ENCODE results near the gene IL17D. TPM values are rescaled to one million over a fixed set of nuclear protein-coding genes. Genes with fewer than 3 reads are reported as not detected.

The IL17D gene
- total and polyA plus RNA-seq, 10 of the 15 experiments (the other 5 are each of a cell fraction or from before 2014, with no cell fraction given): 0.03 to 1.6 (median 0.33) TPM

DNA sequence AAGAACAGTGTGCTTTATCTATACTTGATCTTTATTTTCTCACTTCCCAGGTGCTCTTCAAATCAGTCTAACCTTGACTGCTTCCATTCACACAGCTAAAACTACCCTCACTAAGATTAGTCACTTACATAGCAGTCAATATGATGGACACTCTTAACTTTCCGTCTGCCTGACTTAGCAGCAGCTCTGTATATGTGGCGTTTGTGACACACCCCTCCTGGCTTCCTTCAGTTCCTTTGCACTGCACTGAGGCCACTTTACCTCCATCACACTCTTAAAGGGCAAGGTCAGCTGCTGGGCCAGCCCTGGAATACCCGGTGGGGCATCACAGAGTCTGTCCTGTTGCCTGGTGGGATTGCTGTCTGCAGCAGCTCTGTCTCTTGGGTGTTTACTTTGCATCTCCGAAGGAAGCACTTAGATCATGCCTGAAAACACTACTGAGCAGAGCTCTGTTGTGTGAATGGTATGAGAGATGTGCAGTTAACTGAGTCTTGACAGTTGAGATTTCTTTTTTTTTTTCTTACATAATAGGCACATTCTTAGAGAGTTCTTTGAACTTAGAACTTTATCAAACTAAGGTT lies 35.6 kb upstream of the IL17D start:
- BruUV-seq (replicated peaks): no TSS peak
- no peaks in the 10 kb centered on the region for H3K27me3 ChIP-seq (replicated peaks in 1 of 2; ENCODE audit: control insufficient read depth in 2 of 2, insufficient read depth in 2 of 2, low read length in 1 of 2)
- H3K4me1 ChIP-seq (ENCODE audit: control insufficient read depth, insufficient read depth, low read length): no peaks in the 10 kb centered on the region
- H3K36me3 ChIP-seq (ENCODE audit: control insufficient read depth in 2 of 2, insufficient read depth in 2 of 2, low read length in 1 of 2): no peaks in the 10 kb centered on the region
- intact Hi-C loops (cut with micrococcal nuclease; ENCODE audit: unreplicated experiment): no loop called here
- H3K79me2 ChIP-seq (ENCODE audit: control insufficient read depth, insufficient read depth, low read length): no peaks in the 10 kb centered on the region
- SMC1A ChIA-PET (ENCODE audit: uncharacterized antibody, unreplicated experiment): interaction anchor here (0.7 to 1.2 kb wide), 2 partner anchors 13 to 45 kb away, joined by 3 to 5 read pairs; no protein-coding TSS in a partner anchor
- ATAC-seq (peak; percentile 33; the same call in 2 of the 3 replicates), FAIRE-seq (no peak), DNase-seq (ENCODE audit: low read depth, low spot score) (no peak)
- H3K4me3 ChIP-seq: no peak overlapping the region
- POLR2A ChIA-PET: no interaction called here
- H3K9ac ChIP-seq (ENCODE audit: control insufficient read depth, insufficient read depth, low read length): no peak overlapping the region
- no peaks in the 10 kb centered on the region for H3K9me3 ChIP-seq (replicated peaks; ENCODE audit: control insufficient read depth, insufficient read depth, low read length)
- H3K27ac ChIP-seq (ENCODE audit: control insufficient read depth, insufficient read depth): no peak overlapping the region
- no peak overlapping the region for H3K4me2 ChIP-seq (ENCODE audit: control insufficient read depth, insufficient read depth)
- TF ChIP-seq, protein P1, sequence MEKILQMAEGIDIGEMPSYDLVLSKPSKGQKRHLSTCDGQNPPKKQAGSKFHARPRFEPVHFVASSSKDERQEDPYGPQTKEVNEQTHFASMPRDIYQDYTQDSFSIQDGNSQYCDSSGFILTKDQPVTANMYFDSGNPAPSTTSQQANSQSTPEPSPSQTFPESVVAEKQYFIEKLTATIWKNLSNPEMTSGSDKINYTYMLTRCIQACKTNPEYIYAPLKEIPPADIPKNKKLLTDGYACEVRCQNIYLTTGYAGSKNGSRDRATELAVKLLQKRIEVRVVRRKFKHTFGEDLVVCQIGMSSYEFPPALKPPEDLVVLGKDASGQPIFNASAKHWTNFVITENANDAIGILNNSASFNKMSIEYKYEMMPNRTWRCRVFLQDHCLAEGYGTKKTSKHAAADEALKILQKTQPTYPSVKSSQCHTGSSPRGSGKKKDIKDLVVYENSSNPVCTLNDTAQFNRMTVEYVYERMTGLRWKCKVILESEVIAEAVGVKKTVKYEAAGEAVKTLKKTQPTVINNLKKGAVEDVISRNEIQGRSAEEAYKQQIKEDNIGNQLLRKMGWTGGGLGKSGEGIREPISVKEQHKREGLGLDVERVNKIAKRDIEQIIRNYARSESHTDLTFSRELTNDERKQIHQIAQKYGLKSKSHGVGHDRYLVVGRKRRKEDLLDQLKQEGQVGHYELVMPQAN (conservative IDR thresholded peaks at IDR 0.05): no peak
- no peak for TF ChIP-seq NR2F1 (conservative IDR thresholded peaks at IDR 0.05)
- no peak for TF ChIP-seq REST (IDR thresholded peaks at IDR 0.05; ENCODE audit: low read depth, low read length)
- TF ChIP-seq SIN3A (IDR thresholded peaks at IDR 0.05; ENCODE audit: low read depth, low read length): no peak
- TF ChIP-seq, protein P2, sequence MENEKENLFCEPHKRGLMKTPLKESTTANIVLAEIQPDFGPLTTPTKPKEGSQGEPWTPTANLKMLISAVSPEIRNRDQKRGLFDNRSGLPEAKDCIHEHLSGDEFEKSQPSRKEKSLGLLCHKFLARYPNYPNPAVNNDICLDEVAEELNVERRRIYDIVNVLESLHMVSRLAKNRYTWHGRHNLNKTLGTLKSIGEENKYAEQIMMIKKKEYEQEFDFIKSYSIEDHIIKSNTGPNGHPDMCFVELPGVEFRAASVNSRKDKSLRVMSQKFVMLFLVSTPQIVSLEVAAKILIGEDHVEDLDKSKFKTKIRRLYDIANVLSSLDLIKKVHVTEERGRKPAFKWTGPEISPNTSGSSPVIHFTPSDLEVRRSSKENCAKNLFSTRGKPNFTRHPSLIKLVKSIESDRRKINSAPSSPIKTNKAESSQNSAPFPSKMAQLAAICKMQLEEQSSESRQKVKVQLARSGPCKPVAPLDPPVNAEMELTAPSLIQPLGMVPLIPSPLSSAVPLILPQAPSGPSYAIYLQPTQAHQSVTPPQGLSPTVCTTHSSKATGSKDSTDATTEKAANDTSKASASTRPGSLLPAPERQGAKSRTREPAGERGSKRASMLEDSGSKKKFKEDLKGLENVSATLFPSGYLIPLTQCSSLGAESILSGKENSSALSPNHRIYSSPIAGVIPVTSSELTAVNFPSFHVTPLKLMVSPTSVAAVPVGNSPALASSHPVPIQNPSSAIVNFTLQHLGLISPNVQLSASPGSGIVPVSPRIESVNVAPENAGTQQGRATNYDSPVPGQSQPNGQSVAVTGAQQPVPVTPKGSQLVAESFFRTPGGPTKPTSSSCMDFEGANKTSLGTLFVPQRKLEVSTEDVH (IDR thresholded peaks at IDR 0.05; ENCODE audit: low read depth, partially characterized antibody): no peak
- no peak for TF ChIP-seq SIX5 (IDR thresholded peaks at IDR 0.05; ENCODE audit: low read depth, low read length, severe bottlenecking)
- no peak for TF ChIP-seq HDAC6 (IDR thresholded peaks at IDR 0.05; ENCODE audit: unreplicated experiment)
- TF ChIP-seq RBBP5 (conservative IDR thresholded peaks at IDR 0.05): no peak
- no peak for TF ChIP-seq CHD4 (IDR thresholded peaks at IDR 0.05)
- TF ChIP-seq YBX1 (IDR thresholded peaks at IDR 0.05): no peak
- TF ChIP-seq NR2C1 (IDR thresholded peaks at IDR 0.05): no peak
- no peak for TF ChIP-seq TCF3 (IDR thresholded peaks at IDR 0.05; ENCODE audit: borderline replicate concordance, insufficient read depth, low read depth, low read length)
- no peak for TF ChIP-seq CBX5 (IDR thresholded peaks at IDR 0.05; ENCODE audit: low read depth)
- no peak for TF ChIP-seq NFIC (IDR thresholded peaks at IDR 0.05; ENCODE audit: low read depth, low read length)
- H4K20me1 ChIP-seq (ENCODE audit: control insufficient read depth, insufficient read depth): no peaks in the 10 kb centered on the region
- CTCF ChIA-PET: interaction anchor here (0.6 to 1.5 kb wide), 3 partner anchors 9 to 1195 kb away, joined by 3 to 4 read pairs (median 3); no protein-coding TSS in a partner anchor
- in situ Hi-C loops (cut with MboI): no loop called here
- no peak overlapping the region for H2AFZ ChIP-seq (ENCODE audit: control insufficient read depth, low read depth, low read length)
- WGBS (ENCODE audit: insufficient coverage, insufficient replicate concordance, low lambda C conversion rate, missing lambda C conversion rate): 46% methylated on average over 4 of the region's 4 CpGs
- RAD21 ChIA-PET (ENCODE audit: unreplicated experiment): no interaction called here
